SK-N-SH (cell line): ENCODE results near the gene TMEM107. TPM values are rescaled to one million over a fixed set of nuclear protein-coding genes. Genes with fewer than 3 reads are reported as not detected.

ENCODE experiments used
- CTCF ChIA-PET: fragments of 300-600, 350-600 bp; formaldehyde crosslinking; extraction: SDS; loops from one replicate; lab custom pipeline; 2021; lab: Yijun Ruan, JAX
- POLR2A ChIA-PET: fragments of 350-600 bp; sonication (Branson Sonifier 250); formaldehyde crosslinking; extraction: SDS; loops from one replicate; lab custom pipeline; 2020; ENCODE audit warnings: antibody characterized with exemption, inconsistent platforms; lab: Yijun Ruan, JAX
- DNase-seq: peaks from one replicate; pipeline ENCODE4 v3.0.0; 2012
- H2AFZ ChIP-seq: fragments of 200-600 bp; sonication (generic); 2 replicates; pipeline ENCODE4 v1.8.1; 2016; ENCODE audit warnings: antibody characterized with exemption, mild to moderate bottlenecking, low read depth
- H3F3A ChIP-seq: fragments of 200-600 bp; sonication (generic); replicated peaks from 2 replicates; pipeline ENCODE3; 2016; ENCODE audit warnings: antibody characterized with exemption, mild to moderate bottlenecking; ENCODE audit not compliant: insufficient read depth
- H3K27ac ChIP-seq, 2 experiments: fragments of 200-500 bp in 1 of 2; fragments of 200-600 bp in 1 of 2; sonication (Bioruptor generic) in 1 of 2; sonication (generic), shearing (Covaris generic) in 1 of 2; 2 replicates each; pipeline versions ENCODE4 v1.5.1 to v1.6.1; 2014 to 2016; ENCODE audit warnings: low read depth in 2 of 2, inconsistent platforms in 1 of 2, low read length in 1 of 2, mild to moderate bottlenecking in 1 of 2, mixed read lengths in 1 of 2
- H3K27me3 ChIP-seq: fragments of 200-600 bp; sonication (generic), shearing (Covaris generic); 2 replicates; pipeline ENCODE4 v1.6.1; 2016; ENCODE audit warnings: mixed run types; ENCODE audit not compliant: insufficient read depth
- H3K36me3 ChIP-seq, 2 experiments: fragments of 200-500 bp in 1 of 2; fragments of 200-600 bp in 1 of 2; sonication (Bioruptor generic) in 1 of 2; sonication (generic) in 1 of 2; replicated peaks in 1 of 2; 2 replicates each; pipeline versions ENCODE3 to v1.5.1; 2014 to 2016; ENCODE audit warnings: low read length in 1 of 2, mild to moderate bottlenecking in 1 of 2; ENCODE audit not compliant: insufficient read depth in 2 of 2, control insufficient read depth in 1 of 2
- H3K4me1 ChIP-seq, 2 experiments: fragments of 200-500 bp in 1 of 2; fragments of 200-600 bp in 1 of 2; sonication (Bioruptor generic) in 1 of 2; sonication (generic), shearing (Covaris generic) in 1 of 2; 2 replicates each; pipeline versions ENCODE4 v1.5.1 to v1.6.1; 2014 to 2016; ENCODE audit warnings: low read depth in 1 of 2, low read length in 1 of 2, mixed run types in 1 of 2; ENCODE audit not compliant: insufficient read depth in 2 of 2, control insufficient read depth in 1 of 2
- H3K4me2 ChIP-seq: fragments of 200-600 bp; sonication (generic), shearing (Covaris generic); 2 replicates; pipeline ENCODE4 v1.6.1; 2017; ENCODE audit warnings: mixed run types
- H3K4me3 ChIP-seq, 2 experiments: fragments of 200-500 bp in 1 of 2; fragments of 200-600 bp in 1 of 2; sonication (Bioruptor generic) in 1 of 2; sonication (generic), shearing (Covaris generic) in 1 of 2; 2 replicates each; pipeline versions ENCODE4 v1.5.1 to v1.8.1; 2014 to 2016; ENCODE audit warnings: low read depth in 2 of 2, inconsistent platforms in 1 of 2, low read length in 1 of 2, mild to moderate bottlenecking in 1 of 2, mixed read lengths in 1 of 2, moderate library complexity in 1 of 2
- H3K79me2 ChIP-seq: fragments of 200-600 bp; sonication (generic); 2 replicates; pipeline ENCODE4 v1.8.1; 2017; ENCODE audit warnings: mild to moderate bottlenecking; ENCODE audit not compliant: insufficient read depth
- H3K9ac ChIP-seq: fragments of 200-600 bp; sonication (generic); 2 replicates; pipeline ENCODE4 v1.6.1; 2017; ENCODE audit warnings: mixed run types
- H3K9me2 ChIP-seq: fragments of 200-600 bp; sonication (generic); 2 replicates; pipeline ENCODE4 v1.6.1; 2017; ENCODE audit warnings: mixed run types
- H3K9me3 ChIP-seq: fragments of 200-600 bp; sonication (generic); 2 replicates; pipeline ENCODE4 v1.6.1; 2017; ENCODE audit warnings: mixed run types, mild to moderate bottlenecking, moderate library complexity
- H4K20me1 ChIP-seq: fragments of 200-600 bp; sonication (generic); 2 replicates; pipeline ENCODE4 v1.6.1; 2017; ENCODE audit warnings: mild to moderate bottlenecking, mixed run types; ENCODE audit not compliant: insufficient read depth
- ELF1 ChIP-seq: IDR thresholded peaks from 2 replicates; pipeline ENCODE4 v1.4.0; 2012
- EZH2phosphoT487 ChIP-seq: fragments of 200-600 bp; sonication (generic); IDR thresholded peaks from 2 replicates; pipeline ENCODE4 v1.6.1; 2017; ENCODE audit warnings: low read depth, mixed run types, mild to moderate bottlenecking, antibody characterized with exemption, moderate library complexity, borderline replicate concordance
- FOXJ3 ChIP-seq: sonication (generic); formaldehyde crosslinking; IDR thresholded peaks from 2 replicates; pipeline ENCODE4 v1.5.1; 2020; ENCODE audit warnings: mild to moderate bottlenecking, missing genetic modification reagents
- GABPA ChIP-seq: IDR thresholded peaks from 2 replicates; pipeline ENCODE4 v1.4.0; 2012; ENCODE audit warnings: low read depth, mild to moderate bottlenecking
- JUND ChIP-seq: IDR thresholded peaks from 2 replicates; pipeline ENCODE4 v1.4.0; 2012
- RXRA ChIP-seq: IDR thresholded peaks from 2 replicates; pipeline ENCODE4 v1.4.0; 2012; ENCODE audit warnings: low read depth, mild to moderate bottlenecking, borderline replicate concordance
- SMC3 ChIP-seq: IDR thresholded peaks from 2 replicates; pipeline ENCODE4 v1.6.1; 2012; ENCODE audit warnings: low read depth, low read length, improper control_type of control experiment
- YY1 ChIP-seq: IDR thresholded peaks from 2 replicates; pipeline ENCODE4 v1.4.0; 2012; ENCODE audit warnings: low read depth, mild to moderate bottlenecking
- WGBS: methylation state at CpG from one replicate; pipeline ENCODE4 v1.1.6; 2017; ENCODE audit warnings: low lambda C conversion rate; 5-methylcytosine and 5-hydroxymethylcytosine counted together
- polyA plus RNA-seq, 3 experiments: library from polyadenylated mRNA; depleted of rRNA; stranded (reverse); fragments of >200 nt; gene quantifications; 2 replicates each; pipeline ENCODE4 v1.2.3, GENCODE V29; 2012
- TF ChIP-seq, protein P1 (sequence below): fragments of 200-600 bp; sonication (generic); IDR thresholded peaks from 2 replicates; pipeline ENCODE4 v1.6.1; 2017; ENCODE audit warnings: antibody characterized with exemption, mild to moderate bottlenecking, moderate library complexity

TMEM107 gene
- polyA plus RNA-seq, 1 of the 3 experiments (the other 2 are of a cell fraction), result 18.6 TPM

DNA sequence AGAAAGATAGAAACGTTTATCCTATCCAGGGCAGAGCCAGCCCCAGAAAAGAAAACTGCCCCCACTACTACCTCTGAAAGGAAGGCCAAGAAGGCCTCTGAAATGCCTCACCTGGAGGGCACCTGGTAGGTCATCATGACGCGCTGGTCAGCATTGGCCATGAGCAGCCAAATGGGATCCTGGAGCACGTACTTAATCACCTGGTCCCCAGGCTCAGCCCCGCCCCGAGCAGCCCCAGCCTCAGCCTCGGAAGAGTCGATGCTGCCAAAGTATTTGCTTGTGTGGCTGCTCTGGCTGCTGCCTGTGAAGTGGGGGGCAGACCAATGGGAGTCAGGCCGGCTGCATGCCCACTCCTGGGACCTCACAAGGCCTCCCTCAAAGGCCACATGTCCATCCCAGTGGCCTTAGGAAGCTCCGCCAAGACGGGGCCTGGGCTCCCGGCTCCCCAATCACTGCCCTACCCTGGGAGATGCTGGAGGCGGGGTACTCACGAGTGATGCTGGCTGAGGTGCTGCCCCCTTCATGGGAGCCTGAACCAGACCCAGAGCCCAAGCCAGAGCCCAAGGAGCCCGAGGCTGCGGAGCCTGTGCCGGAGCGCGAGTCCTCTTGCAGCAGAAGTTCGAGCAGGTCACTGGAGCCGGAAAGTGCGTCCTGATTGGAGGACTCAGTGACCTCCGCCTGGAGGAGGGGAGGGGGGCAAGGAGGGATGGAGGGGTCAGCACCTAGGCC lies 33.9 kb downstream of the TMEM107 start:
- H2AFZ ChIP-seq, result no peak overlapping the region
- ChIA-PET CTCF (interaction anchor here (1.4 to 9.5 kb wide), 4 partner anchors 16 to 69 kb away, joined by 3 to 98 read pairs (median 26); partner anchors contain the start of genes ALOXE3 and VAMP2), POLR2A (no interaction called here)
- H3K9me2 ChIP-seq, result no peaks in the 10 kb centered on the region
- H4K20me1 ChIP-seq, result peaks cover 8% of the 10 kb centered on the region; the same call in 1 of the 2 replicates
- DNase-seq, result no peak
- H3K9ac ChIP-seq, result no peak overlapping the region
- no peak overlapping the region for H3K4me3 ChIP-seq
- 88% methylated on average over 12 of the region's 23 CpGs for WGBS
- peaks cover 20 to 53% of the 10 kb centered on the region in 2 experiments for H3K36me3 ChIP-seq
- no peak overlapping the region for H3K27ac ChIP-seq
- H3K27me3 ChIP-seq, result no peaks in the 10 kb centered on the region
- peaks cover 27% of the 10 kb centered on the region for H3F3A ChIP-seq
- peaks cover 0 to 5% of the 10 kb centered on the region in 2 experiments; a peak in 1 of 4 replicates for H3K4me1 ChIP-seq
- no peaks in the 10 kb centered on the region for H3K79me2 ChIP-seq
- H3K4me2 ChIP-seq, result no peak overlapping the region
- H3K9me3 ChIP-seq, result no peaks in the 10 kb centered on the region
- TF ChIP-seq GABPA, result no peak
- no peak for TF ChIP-seq FOXJ3
- TF ChIP-seq ELF1, result no peak

DNA sequence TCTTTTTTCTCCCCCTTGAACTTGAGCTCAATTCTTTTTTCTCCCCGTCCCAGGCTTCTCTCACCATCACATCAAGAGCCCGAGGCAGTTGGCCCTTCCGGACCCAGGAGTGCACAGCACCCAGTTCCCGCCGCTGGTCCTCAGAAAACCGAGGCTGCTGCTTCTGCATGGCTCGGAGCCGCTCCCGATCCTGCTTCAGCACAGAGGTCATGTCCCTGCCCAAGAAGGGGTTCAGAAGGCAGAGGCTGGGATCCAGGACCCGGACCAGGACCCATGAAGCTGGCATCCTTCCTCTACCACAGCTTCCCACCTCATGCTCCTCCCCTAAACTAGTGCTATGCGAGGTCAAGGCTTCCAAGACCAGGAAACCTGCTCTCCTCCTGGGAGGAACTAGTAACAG lies 34.4 kb downstream of the TMEM107 start:
- ChIA-PET CTCF (interaction anchor here (0.6 to 9.5 kb wide), 5 partner anchors 17 to 1522 kb away, joined by 3 to 98 read pairs (median 3); partner anchors contain the start of genes ALOXE3 and VAMP2), POLR2A (interaction anchor here (1.7 kb wide), 1 partner anchor 15 kb away, joined by 6 read pairs; no protein-coding TSS in a partner anchor)
- Histone ChIP-seq H3K36me3 (peaks cover 20 to 47% of the 10 kb centered on the region in 2 experiments), H3K27me3 (no peaks in the 10 kb centered on the region), H3K9me3 (no peaks in the 10 kb centered on the region), H4K20me1 (peaks cover 8% of the 10 kb centered on the region; the same call in 1 of the 2 replicates), H3K4me3 (no peak overlapping the region), H3K9ac (no peak overlapping the region), H3K4me2 (no peak overlapping the region), H3K79me2 (no peaks in the 10 kb centered on the region), H3K4me1 (peaks cover 0 to 5% of the 10 kb centered on the region in 2 experiments; a peak in 1 of 4 replicates), H3F3A (peaks cover 27% of the 10 kb centered on the region), H3K27ac (no peak overlapping the region), H2AFZ (no peak overlapping the region), H3K9me2 (no peaks in the 10 kb centered on the region)
- no peak for DNase-seq
- WGBS, result 96% methylated on average over 9 of the region's 11 CpGs
- TF ChIP-seq JUND (no peak), YY1 (no peak), EZH2phosphoT487 (no peak), SMC3 (no peak), RXRA (no peak)
- TF ChIP-seq, protein P1, sequence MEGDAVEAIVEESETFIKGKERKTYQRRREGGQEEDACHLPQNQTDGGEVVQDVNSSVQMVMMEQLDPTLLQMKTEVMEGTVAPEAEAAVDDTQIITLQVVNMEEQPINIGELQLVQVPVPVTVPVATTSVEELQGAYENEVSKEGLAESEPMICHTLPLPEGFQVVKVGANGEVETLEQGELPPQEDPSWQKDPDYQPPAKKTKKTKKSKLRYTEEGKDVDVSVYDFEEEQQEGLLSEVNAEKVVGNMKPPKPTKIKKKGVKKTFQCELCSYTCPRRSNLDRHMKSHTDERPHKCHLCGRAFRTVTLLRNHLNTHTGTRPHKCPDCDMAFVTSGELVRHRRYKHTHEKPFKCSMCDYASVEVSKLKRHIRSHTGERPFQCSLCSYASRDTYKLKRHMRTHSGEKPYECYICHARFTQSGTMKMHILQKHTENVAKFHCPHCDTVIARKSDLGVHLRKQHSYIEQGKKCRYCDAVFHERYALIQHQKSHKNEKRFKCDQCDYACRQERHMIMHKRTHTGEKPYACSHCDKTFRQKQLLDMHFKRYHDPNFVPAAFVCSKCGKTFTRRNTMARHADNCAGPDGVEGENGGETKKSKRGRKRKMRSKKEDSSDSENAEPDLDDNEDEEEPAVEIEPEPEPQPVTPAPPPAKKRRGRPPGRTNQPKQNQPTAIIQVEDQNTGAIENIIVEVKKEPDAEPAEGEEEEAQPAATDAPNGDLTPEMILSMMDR, result no peak
